Activated naive CD4-positive, alpha-beta T cell treated with anti-CD3 and anti-CD28 coated beads for 36 hours (primary cell): ENCODE data around the gene ZNF618. TPM values are rescaled to one million over a fixed set of nuclear protein-coding genes. Genes with fewer than 3 reads are reported as not detected.

Experiments used
- CTCF ChIA-PET: fragments of 350-600 bp; sonication (Branson Sonifier 250); formaldehyde crosslinking; loops from one replicate; lab custom pipeline; 2021; ENCODE audit warnings: antibody characterized with exemption; lab: Charles Lee
- DNase-seq: peaks from one replicate; pipeline ENCODE4 v3.0.0-alpha.2; 2020
- H3K27ac Mint-ChIP-seq: one replicate; pipeline ENCODE4 v1.8.0; 2021; ENCODE audit warnings: mild to moderate bottlenecking, mixed read lengths
- H3K27me3 Mint-ChIP-seq: one replicate; pipeline ENCODE4 v1.8.0; 2021; ENCODE audit warnings: low read depth, mixed read lengths
- H3K36me3 Mint-ChIP-seq: one replicate; pipeline ENCODE4 v1.8.0; 2021; ENCODE audit warnings: low read depth, mixed read lengths
- H3K4me1 Mint-ChIP-seq: one replicate; pipeline ENCODE4 v1.8.0; 2021; ENCODE audit warnings: low read depth, mixed read lengths
- H3K4me3 Mint-ChIP-seq: one replicate; pipeline ENCODE4 v1.8.0; 2021; ENCODE audit warnings: mild to moderate bottlenecking, moderate library complexity, mixed read lengths
- H3K9me3 Mint-ChIP-seq: one replicate; pipeline ENCODE4 v1.8.0; 2021; ENCODE audit warnings: mixed read lengths
- intact Hi-C: fragments of 100-400 bp; cut with micrococcal nuclease; formaldehyde crosslinking; loops from one replicate; pipeline ENCODE4 v1.15.1; 2023
- total RNA-seq, 2 experiments: library from RNA; stranded (reverse); gene quantifications; one replicate each; pipeline ENCODE4 v1.2.3, GENCODE V29; 2021

The ZNF618 gene
- total RNA-seq, 2 experiments from 2014 or later = 0.02 to 0.10 TPM

DNA sequence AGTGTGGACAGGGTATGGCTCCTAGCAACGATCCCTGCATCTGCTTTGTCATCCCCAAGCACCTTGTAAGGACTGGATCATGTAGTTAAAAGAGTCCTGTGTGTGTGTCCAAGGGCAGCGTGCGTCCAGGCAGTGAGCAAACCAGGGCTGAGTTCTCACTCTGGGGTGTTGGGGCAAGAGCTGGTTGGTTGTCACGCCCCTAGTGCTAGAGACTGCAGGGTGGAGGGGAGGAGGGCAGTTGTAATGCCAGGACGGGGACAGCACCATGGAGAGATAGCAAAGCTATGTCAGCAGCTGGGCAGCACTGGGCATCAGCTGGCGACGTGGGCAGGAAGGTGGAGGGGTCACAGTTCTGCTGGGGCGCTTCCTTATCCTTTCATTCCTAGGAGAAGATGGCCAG is 100.8 kb downstream of the ZNF618 start:
- no peak for DNase-seq
- H3K9me3 Mint-ChIP-seq = no peaks in the 10 kb centered on the region
- intact Hi-C loops = no loop called here
- H3K27ac Mint-ChIP-seq = no peak overlapping the region
- CTCF ChIA-PET = interaction anchor here (1.4 kb wide), 1 partner anchor 14 kb away, joined by 3 read pairs; no protein-coding TSS in a partner anchor
- no peak overlapping the region for H3K4me3 Mint-ChIP-seq
- H3K4me1 Mint-ChIP-seq = no peaks in the 10 kb centered on the region
- H3K27me3 Mint-ChIP-seq = no peaks in the 10 kb centered on the region
- H3K36me3 Mint-ChIP-seq = no peaks in the 10 kb centered on the region

DNA sequence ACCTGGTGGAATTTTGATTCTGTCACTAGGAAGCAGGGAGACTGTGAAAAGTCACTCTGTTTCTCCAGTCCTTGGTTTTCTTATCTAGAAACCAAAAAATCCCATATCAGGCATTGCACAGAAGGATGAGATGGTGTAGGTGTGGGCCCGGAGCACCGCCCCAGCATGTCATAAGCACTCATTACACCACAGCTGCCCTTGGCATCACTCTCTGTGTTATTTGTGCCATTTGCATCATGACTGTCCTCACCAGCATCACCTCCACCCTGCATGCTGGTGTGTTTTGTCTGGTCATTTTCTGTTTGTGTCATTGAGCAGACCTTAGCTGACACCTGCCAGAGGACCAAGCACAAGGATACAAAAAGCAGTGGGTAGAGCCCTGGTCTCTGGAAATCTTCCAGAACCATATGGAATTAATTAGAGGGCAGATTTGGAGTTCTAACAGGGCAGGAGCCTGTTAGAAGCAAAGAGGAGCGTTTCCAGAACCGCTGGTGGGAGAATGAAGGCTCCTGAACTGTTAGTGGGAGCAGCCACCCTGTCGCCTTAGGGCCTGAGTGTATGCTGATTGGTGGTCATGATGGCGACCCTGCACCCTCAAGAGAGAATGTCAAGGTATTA is 102.7 kb downstream of the ZNF618 start:
- H3K4me1 Mint-ChIP-seq = no peaks in the 10 kb centered on the region
- DNase-seq = no peak
- no peaks in the 10 kb centered on the region for H3K9me3 Mint-ChIP-seq
- CTCF ChIA-PET = interaction anchor here (0.7 kb wide), 1 partner anchor 54 kb away, joined by 3 read pairs; no protein-coding TSS in a partner anchor
- intact Hi-C loops = no loop called here
- no peaks in the 10 kb centered on the region for H3K36me3 Mint-ChIP-seq
- no peak overlapping the region for H3K4me3 Mint-ChIP-seq
- no peak overlapping the region for H3K27ac Mint-ChIP-seq
- H3K27me3 Mint-ChIP-seq = no peaks in the 10 kb centered on the region

DNA sequence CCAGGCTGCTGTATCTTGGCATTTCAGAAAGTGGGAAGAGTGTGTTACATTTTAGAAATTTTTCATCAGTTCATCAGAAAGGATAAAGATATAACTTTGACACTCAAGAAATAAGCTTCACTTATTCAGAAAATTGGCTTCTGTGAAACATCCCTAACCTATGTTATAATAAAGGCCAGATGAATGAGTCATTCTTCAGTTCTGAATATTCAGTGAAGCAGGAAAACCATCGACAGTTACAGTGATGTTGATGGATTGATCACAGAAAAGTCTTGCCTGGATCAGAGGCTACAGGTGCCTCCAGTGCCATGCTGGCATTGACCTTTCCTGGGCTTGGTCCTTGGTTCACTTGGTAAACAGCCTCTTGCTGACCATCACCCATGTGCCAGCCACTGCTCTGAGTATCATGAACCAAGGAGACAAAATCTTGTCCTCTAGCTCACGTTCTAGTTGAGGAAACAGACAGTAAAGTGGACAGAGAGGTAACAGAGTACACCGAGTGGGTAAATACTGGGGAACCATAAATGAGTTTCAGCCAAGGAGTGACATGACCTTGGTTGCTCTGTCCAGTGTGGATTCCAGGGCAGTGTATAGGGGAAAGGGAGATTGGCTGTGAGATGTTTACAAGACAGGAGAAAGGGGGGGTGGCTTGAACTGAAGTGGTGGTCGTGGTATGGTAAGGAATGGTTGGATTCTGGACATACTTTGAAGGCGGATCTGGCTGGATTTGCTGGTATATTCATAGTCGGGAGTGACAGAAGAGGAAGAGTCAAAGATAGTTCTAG is 103.4 kb downstream of the ZNF618 start:
- intact Hi-C loops = no loop called here
- H3K36me3 Mint-ChIP-seq = no peaks in the 10 kb centered on the region
- no peaks in the 10 kb centered on the region for H3K9me3 Mint-ChIP-seq
- no peak overlapping the region for H3K4me3 Mint-ChIP-seq
- H3K27me3 Mint-ChIP-seq = no peaks in the 10 kb centered on the region
- no peak for DNase-seq
- no peaks in the 10 kb centered on the region for H3K4me1 Mint-ChIP-seq
- H3K27ac Mint-ChIP-seq = no peak overlapping the region
- CTCF ChIA-PET = interaction anchor here (0.7 kb wide), 1 partner anchor 16 kb away, joined by 3 read pairs; no protein-coding TSS in a partner anchor

DNA sequence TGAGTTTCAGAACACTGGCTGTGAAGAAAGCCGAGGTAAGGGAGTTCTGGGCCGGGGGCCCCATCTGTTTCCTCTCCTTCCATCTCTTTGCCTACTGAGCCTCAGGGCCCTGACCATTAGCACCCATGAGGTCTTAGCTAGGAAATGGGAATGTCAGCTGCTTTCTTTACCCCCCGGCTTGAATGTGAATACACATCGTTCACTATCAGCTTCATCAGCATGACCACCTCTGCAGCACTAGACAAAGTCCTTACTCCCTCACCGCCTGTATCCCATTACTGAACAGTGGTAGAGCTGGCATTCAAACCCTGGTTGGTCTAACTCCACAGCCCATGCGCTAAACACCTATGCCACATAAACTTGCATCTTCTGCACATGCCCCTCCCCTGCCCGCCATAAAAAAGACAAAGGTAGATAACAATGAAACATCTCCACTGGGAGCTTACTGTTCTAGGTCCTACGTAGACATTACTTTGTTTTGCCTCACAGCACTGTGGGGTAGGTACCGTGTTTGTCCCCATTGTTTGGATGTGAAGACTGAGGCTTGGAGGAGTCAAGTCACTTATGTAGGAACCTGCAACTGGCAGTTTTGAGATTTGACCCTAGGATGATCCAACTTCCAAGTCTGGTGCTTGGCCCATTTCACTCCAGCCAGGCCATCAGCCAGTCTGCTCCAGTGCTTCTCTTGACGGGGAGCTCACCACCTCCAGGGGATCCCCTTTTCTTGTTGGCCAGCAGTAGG is 108.7 kb downstream of the ZNF618 start:
- CTCF ChIA-PET = interaction anchor here (0.7 to 1.6 kb wide), 2 partner anchors 22 to 320 kb away, joined by 3 to 4 read pairs; no protein-coding TSS in a partner anchor
- Mint-ChIP-seq H3K4me1 (no peaks in the 10 kb centered on the region), H3K36me3 (no peaks in the 10 kb centered on the region), H3K27ac (no peak overlapping the region), H3K27me3 (no peaks in the 10 kb centered on the region), H3K9me3 (no peaks in the 10 kb centered on the region), H3K4me3 (no peak overlapping the region)
- intact Hi-C loops = no loop called here
- no peak for DNase-seq

DNA sequence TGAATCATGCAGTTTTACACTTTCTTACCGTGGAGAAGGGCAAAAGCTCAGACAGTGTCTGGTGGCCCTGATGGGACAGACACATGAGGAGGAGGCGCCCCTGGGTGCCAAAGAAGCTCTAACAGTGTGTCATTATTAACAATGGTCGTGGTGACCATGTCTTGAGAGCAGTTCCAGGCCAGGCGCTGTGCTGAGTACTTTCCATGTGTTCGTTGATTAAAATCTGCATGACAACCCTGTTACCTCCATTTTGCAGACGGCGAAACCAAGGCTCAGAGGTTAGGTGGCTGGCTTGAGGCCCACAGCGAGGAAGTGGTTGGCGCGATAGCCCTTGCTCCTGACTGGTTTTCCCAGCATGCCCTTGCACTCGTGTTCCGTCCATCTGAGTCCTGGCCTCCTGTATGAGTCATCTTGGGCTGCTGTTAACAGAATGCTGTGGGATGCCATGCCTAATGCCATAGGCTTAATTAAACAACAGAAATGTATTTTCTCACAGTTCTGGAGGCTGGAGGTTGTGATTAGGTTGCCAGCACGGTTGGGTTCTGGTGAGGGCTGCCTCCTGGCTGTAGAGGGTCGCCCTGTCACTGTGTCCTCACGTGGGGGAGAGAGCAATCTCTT is 110.0 kb downstream of the ZNF618 start:
- CTCF ChIA-PET = interaction anchor here (1.6 kb wide), 1 partner anchor 23 kb away, joined by 4 read pairs; no protein-coding TSS in a partner anchor
- Mint-ChIP-seq H3K36me3 (no peaks in the 10 kb centered on the region), H3K4me3 (no peak overlapping the region), H3K27me3 (no peaks in the 10 kb centered on the region), H3K27ac (no peak overlapping the region), H3K9me3 (no peaks in the 10 kb centered on the region), H3K4me1 (no peaks in the 10 kb centered on the region)
- no peak for DNase-seq
- intact Hi-C loops = no loop called here

DNA sequence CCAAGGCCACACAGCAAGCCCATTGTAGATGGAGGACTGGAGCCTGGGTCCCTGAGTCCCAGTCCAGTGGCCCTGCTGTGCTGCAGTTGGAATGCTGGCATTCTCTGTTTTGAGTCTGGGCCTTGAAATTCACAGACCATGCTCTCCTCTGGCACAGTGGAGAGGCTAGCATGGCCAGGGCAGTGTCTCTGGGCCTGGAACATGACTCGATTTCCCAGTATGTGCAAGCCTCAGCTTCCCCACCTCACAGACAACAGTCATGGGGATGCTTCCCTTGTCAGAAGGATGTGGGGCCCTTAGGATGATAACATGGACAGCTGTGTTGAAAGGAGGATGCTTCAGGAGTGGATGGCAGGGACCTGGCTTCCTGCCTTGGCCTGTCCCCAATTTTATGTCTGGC is 110.8 kb downstream of the ZNF618 start:
- H3K4me1 Mint-ChIP-seq = no peaks in the 10 kb centered on the region
- no peaks in the 10 kb centered on the region for H3K27me3 Mint-ChIP-seq
- intact Hi-C loops = no loop called here
- no peak overlapping the region for H3K4me3 Mint-ChIP-seq
- no peaks in the 10 kb centered on the region for H3K36me3 Mint-ChIP-seq
- DNase-seq = no peak
- CTCF ChIA-PET = no interaction called here
- H3K9me3 Mint-ChIP-seq = no peaks in the 10 kb centered on the region
- H3K27ac Mint-ChIP-seq = no peak overlapping the region

DNA sequence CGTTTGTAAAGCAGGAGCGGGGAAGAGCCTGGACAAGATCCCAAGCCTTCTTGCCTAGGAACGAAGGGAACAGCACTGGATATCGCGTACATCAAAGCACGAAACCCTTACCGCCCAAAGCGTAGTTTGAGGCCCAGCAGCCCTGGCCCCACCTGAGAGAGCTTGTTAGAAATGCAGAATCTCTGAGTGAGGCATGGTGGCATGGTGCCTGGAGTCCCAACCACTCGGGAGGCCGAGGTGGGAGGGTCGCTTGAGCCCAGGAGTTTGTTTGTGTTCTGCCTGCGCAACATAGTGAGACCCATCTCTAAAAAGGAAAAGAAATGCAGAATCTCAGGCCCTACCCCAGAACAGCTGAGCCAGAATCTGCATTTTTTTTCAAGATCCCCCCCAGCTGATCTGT is 111.4 kb downstream of the ZNF618 start:
- DNase-seq = no peak
- no peak overlapping the region for H3K27ac Mint-ChIP-seq
- no peaks in the 10 kb centered on the region for H3K27me3 Mint-ChIP-seq
- intact Hi-C loops = no loop called here
- no peak overlapping the region for H3K4me3 Mint-ChIP-seq
- no peaks in the 10 kb centered on the region for H3K9me3 Mint-ChIP-seq
- H3K4me1 Mint-ChIP-seq = no peaks in the 10 kb centered on the region
- CTCF ChIA-PET = interaction anchor here (0.6 to 0.9 kb wide), 2 partner anchors 110 to 233 kb away, joined by 3 to 4 read pairs; no protein-coding TSS in a partner anchor
- no peaks in the 10 kb centered on the region for H3K36me3 Mint-ChIP-seq

DNA sequence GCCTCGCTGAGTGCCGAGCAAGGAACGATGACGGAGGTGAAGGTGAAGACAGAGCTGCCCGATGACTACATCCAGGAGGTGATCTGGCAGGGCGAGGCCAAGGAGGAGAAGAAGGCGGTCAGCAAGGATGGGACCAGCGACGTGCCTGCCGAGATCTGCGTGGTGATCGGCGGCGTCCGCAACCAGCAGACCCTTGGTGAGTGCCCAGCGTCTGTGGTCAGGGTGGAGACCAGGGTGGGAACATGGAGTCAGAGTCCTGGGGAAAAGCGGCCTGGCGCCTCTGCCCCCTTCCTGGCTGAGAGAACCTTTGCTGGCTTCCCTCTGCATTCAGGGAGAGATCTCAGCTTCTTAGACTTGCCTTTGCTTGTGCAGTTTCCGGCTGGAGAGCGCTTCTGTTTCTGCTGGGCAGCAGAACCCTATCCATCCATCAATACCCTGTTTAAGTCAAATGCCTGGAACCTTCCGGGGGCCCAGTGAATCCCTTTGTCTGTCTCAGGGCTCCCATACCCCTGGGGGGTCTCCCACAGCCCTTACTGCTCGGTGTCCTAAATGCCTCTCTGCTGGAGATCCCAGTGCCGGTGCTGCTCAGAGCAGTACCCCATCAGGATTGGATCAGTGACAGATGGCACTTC is 112.4 kb downstream of the ZNF618 start:
- Mint-ChIP-seq H3K4me1 (no peaks in the 10 kb centered on the region), H3K9me3 (no peaks in the 10 kb centered on the region), H3K4me3 (no peak overlapping the region), H3K36me3 (no peaks in the 10 kb centered on the region), H3K27me3 (no peaks in the 10 kb centered on the region), H3K27ac (no peak overlapping the region)
- CTCF ChIA-PET = interaction anchor here (0.6 to 0.9 kb wide), 2 partner anchors 111 to 232 kb away, joined by 3 to 4 read pairs; no protein-coding TSS in a partner anchor
- intact Hi-C loops = no loop called here
- no peak for DNase-seq

DNA sequence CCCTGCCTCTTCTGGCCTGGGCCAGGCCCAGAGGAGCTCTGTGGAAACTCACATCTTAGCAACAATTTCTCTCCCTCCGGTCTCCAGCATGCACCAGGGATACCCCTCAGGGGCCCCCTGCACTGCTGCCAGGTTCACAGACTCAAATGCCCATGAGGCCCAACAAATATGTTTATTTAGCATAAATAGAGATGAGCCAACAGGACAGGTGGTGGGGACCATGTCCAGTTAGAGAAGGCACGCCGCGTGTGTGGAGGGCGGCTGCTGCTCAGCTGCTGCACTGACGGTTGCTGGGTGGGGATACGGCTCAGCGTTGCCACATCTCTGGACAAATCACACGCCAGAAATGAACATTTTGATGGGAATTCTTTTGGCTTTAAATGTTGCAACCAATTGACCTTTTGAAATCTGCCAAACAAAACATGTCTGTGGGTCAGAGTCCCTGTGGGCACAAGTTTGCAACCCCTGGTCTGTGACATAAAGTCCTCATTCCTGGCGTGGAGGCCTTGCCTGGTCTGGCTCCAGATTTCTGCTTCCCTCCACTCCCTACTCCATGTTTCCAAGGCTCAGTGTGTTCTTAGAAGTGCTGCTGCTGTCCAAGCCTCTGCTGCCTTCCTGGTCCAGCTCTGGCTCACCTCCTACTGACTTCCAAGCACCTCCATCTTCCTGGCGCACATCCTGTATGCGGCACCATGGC is 113.1 kb downstream of the ZNF618 start:
- no peaks in the 10 kb centered on the region for H3K27me3 Mint-ChIP-seq
- no peak for DNase-seq
- no peaks in the 10 kb centered on the region for H3K36me3 Mint-ChIP-seq
- no peak overlapping the region for H3K27ac Mint-ChIP-seq
- H3K9me3 Mint-ChIP-seq = no peaks in the 10 kb centered on the region
- intact Hi-C loops = no loop called here
- peaks cover 3% of the 10 kb centered on the region for H3K4me1 Mint-ChIP-seq
- CTCF ChIA-PET = no interaction called here
- H3K4me3 Mint-ChIP-seq = no peak overlapping the region

DNA sequence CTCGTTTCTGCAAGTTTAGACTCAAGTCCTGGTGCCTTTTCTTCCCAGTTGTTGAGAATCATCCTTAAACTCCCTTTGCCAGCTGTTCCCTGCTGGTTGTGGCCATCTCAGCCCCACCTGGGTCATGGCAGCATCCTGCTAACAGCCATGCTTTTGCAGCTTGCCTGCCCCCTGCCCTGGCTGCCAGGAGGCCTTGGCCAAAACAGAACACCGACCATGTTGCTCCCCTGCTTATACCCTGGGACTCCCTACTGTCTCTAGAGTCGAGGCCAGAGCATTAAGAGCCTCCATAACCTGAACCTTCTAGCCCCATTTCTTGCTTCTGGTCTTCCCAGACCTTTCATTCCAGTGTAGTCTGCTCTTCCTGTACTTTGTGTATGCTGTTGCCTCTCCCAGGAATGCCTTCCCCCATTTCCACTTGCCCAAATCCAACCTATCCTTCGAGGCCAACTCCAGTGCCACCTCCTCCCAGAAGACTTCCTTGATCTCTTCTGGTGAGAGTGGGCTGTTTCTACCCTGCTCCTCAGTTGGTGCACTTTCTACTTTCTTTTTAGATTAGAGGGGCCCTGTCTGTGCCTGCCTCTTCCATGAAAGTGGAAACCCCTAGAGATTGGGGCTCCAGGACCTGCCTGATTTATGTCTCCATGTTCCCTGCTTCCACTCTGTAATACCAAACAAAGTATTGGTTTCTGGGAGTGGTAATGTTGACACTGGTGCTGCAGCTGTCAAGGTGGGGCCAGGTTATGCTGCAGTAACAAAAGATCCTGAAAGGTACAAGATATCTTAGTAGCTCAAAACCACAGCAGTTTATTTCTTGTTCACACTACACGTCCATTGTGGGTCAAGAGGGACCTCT is 113.8 kb downstream of the ZNF618 start:
- Mint-ChIP-seq H3K27ac (no peak overlapping the region), H3K36me3 (no peaks in the 10 kb centered on the region), H3K4me3 (no peak overlapping the region), H3K9me3 (no peaks in the 10 kb centered on the region), H3K27me3 (no peaks in the 10 kb centered on the region), H3K4me1 (peaks cover 3% of the 10 kb centered on the region)
- DNase-seq = no peak
- CTCF ChIA-PET = interaction anchor here (0.7 kb wide), 1 partner anchor 110 kb away, joined by 3 read pairs; no protein-coding TSS in a partner anchor
- intact Hi-C loops = no loop called here
